Panc1 (cell line): Measurements from ENCODE around the gene TIMM29.

ENCODE experiments used
- CTCF ChIP-seq: fragments of 450-650 bp; IDR thresholded peaks from 2 replicates; pipeline ENCODE4 v1.5.1; 2017; ENCODE audit warnings: mild to moderate bottlenecking
- POLR2AphosphoS5 ChIP-seq: IDR thresholded peaks from 2 replicates; pipeline ENCODE4 v1.6.1; 2012; ENCODE audit warnings: mild to moderate bottlenecking, low read depth, low read length, moderate library complexity
- REST ChIP-seq, 2 experiments: IDR thresholded peaks; 2 replicates each; pipeline ENCODE4 v1.6.1; 2011 to 2012; ENCODE audit warnings: low read depth in 2 of 2, control low read depth in 1 of 2, low read length in 1 of 2, mild to moderate bottlenecking in 1 of 2, moderate library complexity in 1 of 2; ENCODE audit not compliant: insufficient read depth in 1 of 2
- SIN3A ChIP-seq: IDR thresholded peaks from 2 replicates; pipeline ENCODE4 v1.6.1; 2012; ENCODE audit warnings: low read depth, mild to moderate bottlenecking, low read length, moderate library complexity, borderline replicate concordance; ENCODE audit not compliant: insufficient read depth
- TCF7L2 ChIP-seq: IDR thresholded peaks from 2 replicates; pipeline ENCODE4 v1.6.1; 2011; ENCODE audit warnings: mild to moderate bottlenecking, low read depth, low read length, inconsistent platforms

- no peak for TF ChIP-seq REST (IDR thresholded peaks at IDR 0.05; ENCODE audit: insufficient read depth in 1 of 2, low read depth in 2 of 2, low read length in 1 of 2)
- TF ChIP-seq CTCF: no peak
- TF ChIP-seq POLR2AphosphoS5: no peak
- TF ChIP-seq TCF7L2: no peak
- TF ChIP-seq SIN3A: no peak
Observed at GRCh38 chr19:10888421-10888866, 40.2 kb upstream of the TIMM29 start.
